Vagina (tissue), 2 donors: Measurements from ENCODE around the gene RHOU.

Experiments
- POLR2A ChIP-seq, 2 donors: fragments of 450-650 bp; IDR thresholded peaks; one replicate each; pipeline ENCODE4 v1.6.1; 2017; ENCODE audit warnings: antibody characterized with exemption in 2 of 2, mild to moderate bottlenecking in 2 of 2, moderate library complexity in 2 of 2
- POLR2AphosphoS5 ChIP-seq, 2 donors: sonication (generic); formaldehyde crosslinking; IDR thresholded peaks; one replicate each; pipeline ENCODE4 v1.9.0; 2017; ENCODE audit warnings: antibody characterized with exemption in 2 of 2, mild to moderate bottlenecking in 2 of 2, low read depth in 1 of 2; ENCODE audit not compliant: insufficient read depth in 1 of 2
- TF ChIP-seq, protein P1 (sequence below), 3 experiments: fragments of 450-650 bp in 2 of 3; fragments of 200-600 bp in 1 of 3; sonication (generic) in 1 of 3; IDR thresholded peaks; one replicate each; pipeline ENCODE4 v1.5.1; 2017 to 2019; ENCODE audit warnings: antibody characterized with exemption in 3 of 3, mild to moderate bottlenecking in 2 of 3, moderate library complexity in 2 of 3

DNA sequence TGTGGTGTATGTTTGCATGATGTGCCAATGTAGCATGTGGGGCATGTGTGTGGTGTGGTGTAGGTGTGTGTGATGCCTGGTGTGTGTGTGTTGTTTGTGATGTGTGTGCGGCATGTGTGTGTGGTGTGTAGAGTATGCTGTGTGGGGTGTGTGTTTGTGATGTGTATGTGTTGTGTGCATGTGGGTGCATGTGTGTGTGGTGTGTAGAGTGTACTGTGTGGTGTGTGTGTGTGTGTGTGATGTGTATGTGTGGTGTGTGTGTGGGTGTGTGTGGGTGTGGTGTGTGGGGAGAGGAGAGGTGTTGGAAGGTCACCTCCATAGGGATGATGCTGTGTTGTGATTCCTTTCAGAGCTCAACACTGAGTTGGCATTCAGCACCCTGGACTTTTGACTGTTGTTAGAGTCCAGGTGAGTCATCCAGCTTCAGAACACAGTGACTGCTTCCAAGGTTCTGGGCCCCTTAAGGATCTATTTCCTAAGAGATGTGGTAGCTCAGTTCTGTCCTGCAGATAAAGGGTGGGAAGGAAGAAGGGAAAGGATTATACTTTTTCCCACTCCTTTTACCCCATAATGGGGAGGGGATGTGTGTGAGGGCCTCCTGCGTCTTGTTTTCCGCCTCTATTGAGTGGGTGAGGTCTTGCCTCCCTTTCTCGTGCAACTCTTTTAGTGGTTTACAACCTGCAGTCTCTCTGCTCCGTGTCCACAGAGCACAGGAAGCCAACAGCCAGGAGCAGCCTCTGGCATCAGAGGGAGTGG is 47.6 kb downstream of the RHOU start:
- TF ChIP-seq, protein P1, sequence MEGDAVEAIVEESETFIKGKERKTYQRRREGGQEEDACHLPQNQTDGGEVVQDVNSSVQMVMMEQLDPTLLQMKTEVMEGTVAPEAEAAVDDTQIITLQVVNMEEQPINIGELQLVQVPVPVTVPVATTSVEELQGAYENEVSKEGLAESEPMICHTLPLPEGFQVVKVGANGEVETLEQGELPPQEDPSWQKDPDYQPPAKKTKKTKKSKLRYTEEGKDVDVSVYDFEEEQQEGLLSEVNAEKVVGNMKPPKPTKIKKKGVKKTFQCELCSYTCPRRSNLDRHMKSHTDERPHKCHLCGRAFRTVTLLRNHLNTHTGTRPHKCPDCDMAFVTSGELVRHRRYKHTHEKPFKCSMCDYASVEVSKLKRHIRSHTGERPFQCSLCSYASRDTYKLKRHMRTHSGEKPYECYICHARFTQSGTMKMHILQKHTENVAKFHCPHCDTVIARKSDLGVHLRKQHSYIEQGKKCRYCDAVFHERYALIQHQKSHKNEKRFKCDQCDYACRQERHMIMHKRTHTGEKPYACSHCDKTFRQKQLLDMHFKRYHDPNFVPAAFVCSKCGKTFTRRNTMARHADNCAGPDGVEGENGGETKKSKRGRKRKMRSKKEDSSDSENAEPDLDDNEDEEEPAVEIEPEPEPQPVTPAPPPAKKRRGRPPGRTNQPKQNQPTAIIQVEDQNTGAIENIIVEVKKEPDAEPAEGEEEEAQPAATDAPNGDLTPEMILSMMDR (IDR thresholded peaks at IDR 0.05) = no peak
- TF ChIP-seq POLR2A (IDR thresholded peaks at IDR 0.05) (no peak), POLR2AphosphoS5 (IDR thresholded peaks at IDR 0.05; ENCODE audit: insufficient read depth in 1 of 2, low read depth in 1 of 2) (no peak)
